Measurements from ENCODE around the gene GABRG3.

The GABRG3 gene

DNA sequence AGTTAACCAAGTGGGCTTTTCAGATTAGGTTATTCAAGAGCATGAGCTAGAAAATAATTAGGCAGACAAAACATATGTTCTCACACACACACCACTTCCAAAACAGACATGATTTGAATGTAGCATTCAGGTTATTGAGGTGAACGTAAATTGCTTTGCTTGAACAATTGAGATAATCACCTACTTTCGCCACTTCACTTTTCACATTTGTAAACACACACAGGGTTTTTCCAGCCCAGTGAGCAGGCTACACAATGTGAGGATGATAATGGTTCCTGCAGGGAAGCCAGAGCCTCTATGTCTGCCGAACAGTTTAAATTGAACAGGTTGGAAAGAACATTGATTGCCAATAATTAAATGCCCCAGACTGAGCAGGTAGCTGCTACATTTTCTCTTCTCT lies 567.3 kb downstream of the GABRG3 start:
- DNase-seq (ENCODE audit: insufficient read length, low spot score) (no peak), FAIRE-seq (no peak)

DNA sequence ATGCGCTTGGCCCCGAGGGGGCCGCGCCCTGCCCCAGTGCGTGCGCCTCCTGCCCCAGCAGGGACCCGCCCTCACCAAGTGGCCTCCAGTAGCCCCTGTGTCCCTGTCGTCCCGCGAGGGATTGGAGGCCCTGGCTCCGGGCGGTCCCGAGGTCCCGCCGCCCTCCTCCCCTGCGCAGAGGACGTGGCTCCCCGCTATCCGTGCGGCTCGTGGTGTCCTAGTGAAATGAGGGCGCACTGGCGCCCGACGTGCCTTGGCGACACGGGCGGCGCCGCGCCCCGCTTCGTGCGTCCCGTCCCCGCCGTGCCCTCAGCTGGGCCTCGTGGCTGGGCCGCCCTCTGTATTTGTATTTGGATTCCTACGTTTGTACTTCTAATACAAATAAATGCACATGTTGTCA lies 570.6 kb downstream of the GABRG3 start:
- FAIRE-seq (no peak), DNase-seq (ENCODE audit: insufficient read length, low spot score) (no peak)

DNA sequence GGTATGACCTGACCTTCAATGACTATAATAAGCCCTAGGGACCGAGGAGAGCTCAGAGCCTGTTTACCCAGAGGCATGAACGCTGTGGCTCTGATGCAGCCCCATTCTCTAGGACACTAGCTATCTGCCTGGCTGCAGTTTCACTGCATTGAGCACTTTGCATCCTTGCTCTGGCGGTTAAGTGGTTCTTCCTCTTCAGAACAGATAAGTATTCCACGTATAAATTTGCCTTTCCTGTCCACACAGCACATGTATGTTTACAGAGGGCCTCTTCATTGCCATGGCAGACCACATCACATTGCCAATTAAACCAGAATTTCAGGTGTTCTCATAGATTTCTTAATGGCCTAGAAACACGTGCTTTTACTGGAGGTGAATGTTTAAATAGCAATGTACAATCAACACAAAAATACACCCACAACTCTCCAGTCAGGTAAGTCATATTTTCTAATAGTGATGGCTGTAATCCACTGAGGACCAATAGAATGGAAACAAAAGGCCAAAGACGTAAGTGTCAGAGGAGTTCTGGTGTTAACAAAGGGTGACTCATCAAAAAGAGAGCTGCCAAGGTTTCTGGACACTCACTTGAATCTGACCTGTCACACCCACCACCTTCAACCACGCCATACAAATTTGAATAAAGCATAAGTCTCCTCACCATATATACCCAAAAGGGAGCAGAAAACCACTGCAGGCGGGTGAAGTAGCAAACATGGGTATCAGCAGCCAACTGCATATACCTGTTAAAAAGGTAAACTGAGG lies 574.7 kb downstream of the GABRG3 start:
- DNase-seq (ENCODE audit: insufficient read length, low spot score) (no peak), FAIRE-seq (no peak)

DNA sequence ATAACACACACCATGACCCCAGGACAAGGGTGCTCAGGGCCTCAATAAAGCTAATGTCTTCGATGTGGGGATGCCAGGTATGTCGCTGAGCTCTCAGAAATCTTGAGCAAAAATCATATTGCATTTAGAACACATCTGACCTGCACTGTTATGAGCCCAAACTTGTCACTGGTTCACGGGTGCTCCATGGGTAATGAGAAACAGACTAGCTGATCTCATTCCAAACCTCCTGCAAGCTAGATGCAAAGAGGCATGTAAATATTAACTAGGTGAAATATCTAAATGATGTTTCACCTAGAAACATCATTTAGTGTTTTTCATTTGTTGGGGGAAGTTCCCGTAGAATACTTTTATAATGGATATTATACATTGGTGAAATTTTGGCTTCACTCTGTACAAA lies 578.8 kb downstream of the GABRG3 start:
- DNase-seq (ENCODE audit: insufficient read length, low spot score) (no peak), FAIRE-seq (no peak)

DNA sequence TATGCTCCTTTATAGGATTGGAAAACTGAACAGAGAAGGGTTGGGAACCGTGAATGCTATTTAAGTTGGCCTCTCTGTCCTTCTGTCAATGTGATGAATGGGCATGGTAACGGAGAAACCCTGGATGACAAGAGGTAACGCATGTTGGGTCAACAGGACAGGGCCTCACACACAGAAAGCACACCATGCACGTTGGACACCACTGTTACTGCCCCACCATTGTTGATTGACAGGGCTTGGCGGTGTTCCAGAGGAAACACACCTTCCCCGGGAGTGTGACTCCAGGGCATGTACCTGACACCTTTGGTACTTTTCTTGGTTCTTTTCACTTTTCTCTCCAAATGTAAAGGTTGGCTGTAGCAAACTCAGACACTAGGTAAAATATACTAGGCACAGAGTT lies 579.7 kb downstream of the GABRG3 start:
- DNase-seq (ENCODE audit: insufficient read length, low spot score): no peak
- FAIRE-seq: no peak

DNA sequence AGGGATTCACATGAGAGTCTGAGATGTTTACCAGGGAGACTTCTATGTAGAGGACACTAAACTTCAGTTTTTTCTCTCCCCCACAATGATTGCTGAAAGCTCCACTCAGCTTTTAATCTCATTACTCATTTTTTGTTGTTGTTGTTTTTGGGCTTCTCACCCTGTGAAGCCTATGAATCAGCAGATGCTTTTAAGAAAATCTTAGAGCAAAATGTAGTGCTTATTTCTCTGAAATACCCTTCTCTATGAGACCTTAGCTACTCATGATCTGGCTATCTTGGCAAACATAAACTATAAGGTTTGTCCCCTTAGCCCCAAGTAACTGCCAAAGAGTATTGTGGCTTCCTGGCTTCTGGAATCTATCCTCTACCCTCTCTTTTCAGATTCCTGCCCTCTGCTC lies 590.8 kb downstream of the GABRG3 start:
- FAIRE-seq (no peak), DNase-seq (ENCODE audit: insufficient read length, low spot score) (no peak)

DNA sequence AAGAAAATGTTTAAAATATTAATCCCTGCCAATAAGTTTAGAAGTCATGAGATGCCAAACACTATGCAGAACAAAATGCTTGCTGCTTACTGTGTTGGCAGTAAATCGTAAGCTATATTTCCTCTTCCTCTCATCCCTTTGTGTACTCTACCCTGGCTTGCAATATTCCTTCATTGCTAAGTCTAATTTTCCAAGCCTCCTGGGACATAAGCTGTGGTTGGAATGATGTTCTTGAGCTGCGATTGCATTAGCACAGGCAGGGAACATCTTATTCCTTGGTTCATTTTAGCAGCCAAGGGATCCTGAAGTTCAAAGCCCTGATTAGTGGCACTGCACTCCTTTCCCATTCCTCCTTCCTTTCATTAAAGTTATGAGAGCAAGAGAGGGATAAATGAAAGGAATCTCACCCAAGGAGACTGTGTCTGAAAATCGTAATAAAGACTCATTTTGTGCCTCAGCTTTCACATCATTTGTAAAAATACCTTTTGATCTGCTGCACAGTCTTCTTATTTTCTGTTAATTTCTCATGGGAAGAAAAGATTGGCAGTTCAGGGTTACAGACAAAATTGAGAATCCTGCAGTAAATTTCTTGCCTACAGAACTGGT lies 592.9 kb downstream of the GABRG3 start:
- FAIRE-seq: no peak

DNA sequence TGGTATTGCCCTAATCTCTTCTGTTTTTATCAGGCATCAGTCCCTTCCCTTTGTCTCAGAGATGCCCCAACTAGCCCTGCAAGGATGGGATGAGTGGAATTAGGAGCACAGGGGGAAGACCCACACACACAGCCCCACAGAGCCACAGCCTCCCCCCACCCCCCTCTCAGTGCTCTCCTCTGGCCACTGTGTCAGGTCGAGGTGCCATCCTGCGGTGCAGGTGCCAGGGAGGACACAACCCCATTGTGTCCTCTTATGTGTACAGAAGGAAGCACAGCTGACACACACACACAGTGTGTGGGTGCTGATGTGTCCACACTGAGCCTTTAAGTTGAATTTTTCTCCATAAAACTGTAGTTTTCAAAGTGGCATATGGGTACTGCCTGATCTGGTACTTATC lies 593.7 kb downstream of the GABRG3 start:
- DNase-seq (ENCODE audit: insufficient read length, low spot score) (no peak), FAIRE-seq (no peak)

More for the DNA sequence above, 592.9 kb downstream of the GABRG3 start:
- DNase-seq (ENCODE audit: insufficient read length, low spot score): no peak

DNA sequence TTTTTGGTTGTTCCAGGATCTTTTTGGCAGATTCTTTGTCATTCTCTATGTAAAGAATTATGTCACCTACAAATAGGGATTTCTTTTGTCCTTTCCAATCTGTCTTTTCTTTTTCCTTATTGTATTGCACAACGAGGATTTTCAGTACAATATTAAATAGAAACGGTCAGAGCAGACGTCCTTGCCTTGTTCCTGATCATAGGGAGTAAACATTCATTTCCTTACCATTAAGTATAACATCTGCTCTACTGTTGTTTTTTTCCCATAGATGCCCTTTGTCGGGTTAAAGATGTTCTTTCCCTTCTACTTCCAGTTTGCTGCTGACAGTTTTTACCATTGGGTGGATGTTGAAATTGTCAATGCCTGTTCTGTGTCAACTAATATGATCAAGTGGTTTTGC lies 599.8 kb downstream of the GABRG3 start:
- DNase-seq (ENCODE audit: insufficient read length, low spot score) (no peak), FAIRE-seq (no peak)

DNA sequence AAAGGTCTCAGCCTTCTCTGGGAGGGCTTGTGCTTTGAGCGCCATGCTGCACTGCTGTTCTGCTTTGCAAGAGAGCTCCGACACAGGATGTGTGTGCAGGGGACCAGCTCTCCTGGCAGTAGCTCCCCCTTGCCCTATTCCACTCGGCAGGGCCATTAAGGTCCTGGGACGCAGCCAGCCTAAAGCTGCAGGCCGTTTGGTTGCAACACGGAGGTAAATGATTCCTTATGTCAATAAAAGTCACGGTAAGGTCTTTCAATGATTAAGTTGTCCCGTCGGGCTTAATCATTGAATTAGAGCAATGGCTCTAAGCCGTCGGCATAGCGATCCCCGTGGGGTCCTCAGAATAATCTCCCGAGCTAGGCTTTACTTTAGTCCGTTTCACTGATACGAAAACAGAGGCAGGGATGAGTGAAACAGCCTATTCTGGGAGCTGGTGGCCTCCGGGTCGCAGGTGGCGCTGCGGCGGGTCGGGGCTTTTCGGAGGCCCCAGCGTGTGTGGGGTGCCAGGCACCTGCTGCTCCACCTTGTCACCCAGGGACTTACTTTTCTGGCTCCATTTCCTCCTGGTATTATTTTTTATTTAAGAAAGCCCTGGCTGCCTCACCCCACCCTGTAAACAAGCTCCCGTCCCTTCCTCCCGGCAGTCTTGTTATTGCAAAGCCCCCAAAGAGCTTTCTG lies 603.0 kb downstream of the GABRG3 start:
- no peak for DNase-seq (ENCODE audit: insufficient read length, low spot score)
- FAIRE-seq: no peak

DNA sequence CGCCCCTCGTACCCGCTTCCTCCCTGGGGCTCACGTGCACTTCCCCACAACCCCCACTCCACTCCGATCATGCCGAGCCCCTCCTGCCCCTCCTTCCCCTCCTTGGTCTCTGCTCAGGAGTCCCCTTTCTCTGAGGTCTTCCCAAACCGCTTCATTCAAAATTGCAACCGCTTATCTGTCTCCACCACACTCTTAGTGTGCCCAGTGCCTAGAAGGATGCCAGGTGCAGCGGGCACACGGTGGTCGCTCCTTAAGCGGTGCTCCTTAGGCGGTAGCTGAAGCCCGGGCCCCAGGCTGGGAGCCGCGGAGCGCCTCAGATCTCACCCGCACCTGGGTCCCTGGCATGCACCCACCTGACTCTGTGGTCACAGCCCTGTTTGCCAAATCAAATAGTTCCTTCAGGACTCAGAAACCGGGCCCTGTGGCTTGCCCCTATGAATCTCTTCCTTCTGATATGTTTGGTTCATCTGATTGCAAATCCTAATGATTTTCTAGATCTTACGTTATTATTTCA lies 603.6 kb downstream of the GABRG3 start:
- DNase-seq (ENCODE audit: insufficient read length, low spot score) (no peak), FAIRE-seq (no peak)

DNA sequence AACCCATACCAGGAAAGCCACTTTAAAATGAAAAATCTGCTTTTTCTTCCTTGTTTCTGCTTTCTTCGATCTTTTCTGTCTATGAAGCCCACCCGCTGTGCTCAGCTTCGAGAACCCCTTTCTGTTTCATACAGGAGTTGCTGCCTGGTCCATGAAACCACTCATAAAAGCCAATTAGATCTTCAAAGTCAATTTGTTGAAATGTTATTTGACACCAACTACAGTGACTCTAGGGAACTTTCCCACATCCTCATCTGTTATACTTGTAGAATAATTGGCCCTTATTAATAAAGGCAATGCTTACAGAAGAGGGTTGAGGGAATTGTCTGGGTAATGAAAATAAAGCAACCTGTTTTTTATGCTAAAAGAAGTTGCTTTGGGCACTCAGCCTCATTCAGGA lies 604.5 kb downstream of the GABRG3 start:
- FAIRE-seq (no peak), DNase-seq (ENCODE audit: insufficient read length, low spot score) (no peak)

DNA sequence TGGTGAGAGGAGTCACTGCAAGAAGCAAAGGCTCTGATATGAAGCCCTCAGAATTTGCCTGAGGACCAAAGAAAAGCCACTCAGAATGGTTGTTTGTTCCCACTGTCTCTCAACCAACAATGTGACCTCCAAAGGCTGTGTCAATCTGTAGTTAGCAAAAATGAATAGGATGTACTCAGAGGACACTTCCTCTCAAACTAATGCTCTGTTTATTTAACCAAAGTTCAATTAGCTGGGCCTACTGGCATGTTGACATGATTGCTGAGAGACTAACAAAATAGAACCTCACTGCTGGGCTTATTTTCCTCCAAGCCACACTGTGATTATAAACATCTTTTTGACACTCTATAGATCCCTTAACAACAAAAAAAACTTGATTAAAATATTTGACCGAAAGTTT lies 605.6 kb downstream of the GABRG3 start:
- DNase-seq (ENCODE audit: insufficient read length, low spot score): no peak
- FAIRE-seq: no peak

DNA sequence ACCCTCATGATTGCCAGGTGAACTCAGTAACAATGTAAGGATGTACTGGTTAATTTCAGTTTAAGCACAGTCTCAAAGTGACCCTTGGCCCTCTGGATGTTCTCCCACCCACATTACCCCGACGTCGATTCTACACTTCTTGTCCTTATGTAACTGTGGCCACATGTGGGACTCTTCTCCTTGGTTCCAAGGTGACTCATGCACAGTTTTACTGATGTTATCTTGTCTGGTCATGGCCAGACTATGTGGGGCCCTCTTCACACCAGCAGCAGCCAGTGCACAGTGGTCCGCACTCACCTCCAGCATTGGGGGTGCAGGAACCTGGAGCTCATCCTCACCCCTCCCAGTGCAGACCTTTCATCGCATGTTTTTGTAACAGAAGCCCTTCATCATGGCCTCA lies 608.8 kb downstream of the GABRG3 start:
- no peak for DNase-seq (ENCODE audit: insufficient read length, low spot score)
- FAIRE-seq: no peak

DNA sequence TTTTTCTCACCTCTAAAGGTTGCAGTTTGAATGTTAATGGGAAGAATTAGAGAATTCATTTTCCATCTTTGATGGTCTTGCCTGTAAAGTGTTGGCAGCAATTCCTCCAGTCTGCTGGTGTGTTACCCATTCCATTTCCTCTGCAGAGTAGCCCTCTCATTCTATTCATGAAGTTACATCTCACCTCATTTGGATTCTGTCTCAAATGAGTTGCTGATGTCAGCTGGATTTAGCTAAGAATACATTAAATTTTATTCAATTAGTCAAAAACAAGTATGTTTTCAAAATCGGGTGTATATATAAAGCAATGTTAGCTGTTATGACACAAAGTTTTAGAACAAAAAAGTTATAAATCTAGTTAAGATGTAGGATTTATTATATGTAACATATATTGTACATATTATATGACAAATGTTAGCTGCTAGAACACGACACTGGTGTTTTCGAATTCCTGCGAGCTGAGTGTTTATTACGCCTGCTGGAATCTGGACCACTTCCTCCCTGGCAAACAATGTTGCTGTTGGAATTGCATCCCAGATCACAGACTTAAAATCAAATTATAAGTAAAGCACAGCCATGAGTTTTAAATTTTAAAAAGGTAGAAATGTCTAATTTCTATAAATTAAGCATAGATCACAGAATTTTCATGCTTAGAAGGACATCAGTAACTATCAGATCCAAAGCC lies 611.9 kb downstream of the GABRG3 start:
- FAIRE-seq (no peak), DNase-seq (ENCODE audit: insufficient read length, low spot score) (no peak)

DNA sequence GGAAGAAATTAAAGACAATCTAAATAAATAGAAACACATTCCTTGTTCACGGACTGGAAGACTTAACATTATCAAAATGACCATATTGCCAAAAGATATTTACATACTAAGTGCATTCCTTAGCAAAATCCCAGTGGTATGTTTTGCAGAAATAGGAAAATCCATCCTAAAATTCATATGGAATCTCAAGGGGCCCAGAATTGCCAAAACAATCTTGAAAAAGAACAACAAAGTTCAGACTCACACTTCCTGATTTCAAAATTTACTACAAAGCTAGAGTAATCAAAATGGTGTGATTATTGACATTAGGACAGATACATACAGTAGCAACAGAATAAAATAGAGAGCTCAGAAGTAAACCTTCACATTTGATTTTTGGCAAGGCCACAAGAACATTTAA lies 612.7 kb downstream of the GABRG3 start:
- DNase-seq (ENCODE audit: insufficient read length, low spot score): no peak
- no peak for FAIRE-seq

DNA sequence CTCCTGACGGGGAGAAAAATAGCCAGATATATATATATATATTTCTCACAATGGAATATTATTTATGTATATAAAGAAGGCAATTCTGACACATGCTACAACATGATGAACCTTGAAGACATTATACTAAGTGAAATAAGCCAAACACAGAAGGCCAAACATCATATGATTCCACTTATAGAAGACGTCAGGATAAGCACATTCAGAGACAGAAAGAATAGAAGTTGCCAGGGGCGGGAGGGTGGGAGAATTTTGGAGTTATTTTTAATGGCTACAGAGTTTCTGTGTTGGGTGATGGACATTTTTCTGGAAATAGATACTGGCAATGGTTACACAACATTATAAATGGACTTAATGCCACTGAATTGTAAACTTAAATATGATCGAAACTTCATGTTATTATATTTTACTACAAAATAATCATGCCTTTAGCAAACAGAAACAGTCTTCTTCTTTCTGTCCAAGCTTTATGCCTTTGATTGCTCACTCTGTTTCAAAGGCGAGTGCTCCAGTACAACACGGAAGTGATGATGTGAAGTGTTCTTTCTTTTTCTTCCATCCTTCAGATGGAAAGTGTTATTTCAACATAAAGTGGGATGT lies 614.2 kb downstream of the GABRG3 start:
- FAIRE-seq (no peak), DNase-seq (ENCODE audit: insufficient read length, low spot score) (no peak)

DNA sequence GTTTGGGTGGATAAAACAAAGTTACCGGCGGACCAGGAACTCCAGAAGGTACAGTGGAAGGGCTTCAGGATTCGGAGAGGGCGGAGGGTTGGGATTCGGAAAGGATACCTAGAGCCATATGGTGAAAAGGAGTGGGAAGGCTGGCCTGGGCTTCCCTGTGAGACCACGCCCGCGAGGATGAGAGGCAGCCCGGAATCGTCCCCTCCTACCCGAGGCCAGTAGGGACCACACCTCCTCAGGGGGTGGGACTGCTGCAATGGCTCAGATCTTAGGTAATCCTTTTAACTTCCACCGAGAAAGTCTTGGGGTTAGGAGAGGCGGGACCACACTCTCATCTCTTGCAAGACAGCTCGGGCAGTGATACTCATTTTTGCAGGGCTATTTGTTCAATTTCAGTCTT lies 616.8 kb downstream of the GABRG3 start:
- FAIRE-seq: no peak
- DNase-seq (ENCODE audit: insufficient read length, low spot score): no peak

DNA sequence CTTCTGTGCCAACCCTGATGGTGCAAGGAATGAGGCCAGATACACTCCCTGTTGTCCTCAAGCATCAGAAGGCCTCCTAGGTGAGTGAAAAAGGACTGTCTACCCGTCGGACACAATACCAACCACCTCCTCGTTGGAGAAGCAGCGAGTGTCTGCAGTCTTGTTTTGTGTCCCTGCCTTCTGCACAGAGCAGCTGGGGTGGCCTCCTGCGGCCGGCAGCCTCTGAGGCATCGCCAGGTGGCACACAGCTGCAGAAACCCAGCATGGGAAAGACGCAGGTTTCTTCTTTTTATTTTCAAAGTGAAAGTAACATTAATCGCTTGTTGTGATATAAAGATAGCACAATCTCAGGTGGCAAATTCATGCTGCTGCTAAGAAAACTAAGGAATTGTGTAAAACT lies 618.3 kb downstream of the GABRG3 start:
- FAIRE-seq (no peak), DNase-seq (ENCODE audit: insufficient read length, low spot score) (no peak)

DNA sequence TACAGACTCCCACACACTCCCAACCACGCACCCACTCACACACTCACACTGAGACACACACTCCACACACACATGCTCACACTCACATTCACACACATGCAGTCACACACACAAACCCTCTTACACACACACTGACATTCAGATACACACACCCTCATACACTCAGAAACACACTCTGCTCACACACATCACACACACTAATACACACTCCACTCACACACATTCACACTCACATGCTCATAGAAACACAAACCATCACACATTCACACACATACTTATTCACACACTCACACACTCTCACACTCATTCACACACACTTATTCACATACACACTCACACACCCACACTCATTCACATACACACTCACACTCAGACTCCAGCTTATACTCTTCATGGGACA lies 618.8 kb downstream of the GABRG3 start:
- FAIRE-seq: no peak
- DNase-seq (ENCODE audit: insufficient read length, low spot score): no peak
